Measurements from ENCODE around the gene SMAD4. TPM values are rescaled to one million over a fixed set of nuclear protein-coding genes. Genes with fewer than 3 reads are reported as not detected.

SMAD4 gene
- total RNA-seq, 1 experiment from 2014 or later, result 96.7 TPM

DNA sequence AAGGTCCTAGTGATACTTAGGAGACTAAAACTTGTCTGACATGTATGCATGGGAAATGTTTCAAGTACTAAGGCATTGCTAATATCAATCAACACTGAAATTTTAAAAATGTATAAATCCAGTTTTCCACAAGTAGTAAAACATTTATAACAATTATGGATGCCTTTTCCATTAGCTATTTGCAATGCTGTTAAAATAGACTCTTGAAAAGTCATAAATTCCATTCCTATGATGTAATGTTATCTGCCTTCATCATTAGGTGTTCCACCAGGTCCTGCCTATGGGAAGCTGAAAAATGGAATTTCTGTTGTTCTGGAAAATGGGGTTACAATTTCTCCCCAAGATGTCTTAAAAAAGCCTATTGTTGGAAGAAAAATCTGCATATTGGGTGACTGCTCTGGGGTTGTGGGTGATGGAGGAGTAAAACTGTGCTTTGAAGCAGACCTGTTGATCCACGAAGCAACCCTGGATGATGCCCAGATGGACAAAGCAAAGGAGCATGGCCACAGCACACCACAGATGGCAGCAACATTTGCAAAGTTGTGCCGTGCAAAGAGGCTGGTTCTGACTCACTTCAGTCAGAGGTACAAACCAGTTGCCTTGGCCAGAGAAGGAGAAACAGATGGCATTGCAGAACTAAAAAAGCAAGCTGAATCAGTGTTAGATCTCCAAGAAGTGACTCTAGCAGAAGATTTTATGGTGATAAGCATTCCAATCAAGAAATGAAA, 43.5 kb upstream of the SMAD4 start:
- H3K36me3 Mint-ChIP-seq (ENCODE audit: insufficient read depth, unreplicated experiment), result peaks cover 5% of the 10 kb centered on the region
- BruUV-seq (replicated peaks), result no TSS peak

GRCh38 chr18:50987261-50987660, 42.8 kb upstream of the SMAD4 start:
- Mint-ChIP-seq H3K9me3 (ENCODE audit: low read depth, unreplicated experiment) (no peaks in the 10 kb centered on the region), H3K4me3 (ENCODE audit: low read depth, unreplicated experiment) (no peak overlapping the region), H3K4me1 (ENCODE audit: low read depth, unreplicated experiment) (peaks cover 7% of the 10 kb centered on the region), H3K27ac (ENCODE audit: unreplicated experiment) (no peak overlapping the region), H3K36me3 (ENCODE audit: insufficient read depth, unreplicated experiment) (peaks cover 5% of the 10 kb centered on the region), H3K27me3 (ENCODE audit: unreplicated experiment) (no peaks in the 10 kb centered on the region)
- CTCF ChIA-PET, result no interaction called here
- BruUV-seq (replicated peaks), result no TSS peak
- TF ChIP-seq CTCF (IDR thresholded peaks at IDR 0.05; ENCODE audit: unreplicated experiment), result no peak
- intact Hi-C loops (cut with micrococcal nuclease; ENCODE audit: unreplicated experiment), result no loop called here
- DNase-seq, result no peak

More for the DNA sequence above, 43.5 kb upstream of the SMAD4 start:
- no peak for DNase-seq
- Mint-ChIP-seq H3K4me1 (ENCODE audit: low read depth, unreplicated experiment) (peaks cover 11% of the 10 kb centered on the region), H3K27ac (ENCODE audit: unreplicated experiment) (no peak overlapping the region), H3K4me3 (ENCODE audit: low read depth, unreplicated experiment) (no peak overlapping the region), H3K27me3 (ENCODE audit: unreplicated experiment) (no peaks in the 10 kb centered on the region), H3K9me3 (ENCODE audit: low read depth, unreplicated experiment) (no peaks in the 10 kb centered on the region)
- intact Hi-C loops (cut with micrococcal nuclease; ENCODE audit: unreplicated experiment), result no loop called here
- TF ChIP-seq CTCF (IDR thresholded peaks at IDR 0.05; ENCODE audit: unreplicated experiment), result no peak
- CTCF ChIA-PET, result no interaction called here

DNA sequence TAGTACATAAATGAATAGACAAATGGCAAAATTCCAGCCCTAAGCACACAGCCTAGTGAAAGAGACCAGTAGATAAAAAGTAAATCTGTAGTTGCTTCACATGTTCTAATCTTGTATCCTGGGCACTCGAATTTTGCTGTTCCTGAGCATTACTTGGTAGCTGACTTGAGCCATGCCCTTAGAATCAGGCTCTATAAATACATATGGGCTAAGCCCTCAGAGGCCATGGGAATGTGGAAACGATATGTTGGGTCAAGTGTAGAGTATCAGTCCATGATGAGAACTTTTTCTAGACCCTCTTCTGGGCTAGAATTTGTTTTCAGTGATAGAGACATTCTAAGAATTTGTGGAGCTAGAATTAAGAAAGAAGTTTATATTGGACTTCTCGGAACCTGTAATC, 40.3 kb upstream of the SMAD4 start:
- BruUV-seq (replicated peaks), result no TSS peak
- Mint-ChIP-seq H3K27me3 (ENCODE audit: unreplicated experiment) (no peaks in the 10 kb centered on the region), H3K36me3 (ENCODE audit: insufficient read depth, unreplicated experiment) (peaks cover 5% of the 10 kb centered on the region), H3K9me3 (ENCODE audit: low read depth, unreplicated experiment) (no peaks in the 10 kb centered on the region), H3K4me3 (ENCODE audit: low read depth, unreplicated experiment) (no peak overlapping the region), H3K4me1 (ENCODE audit: low read depth, unreplicated experiment) (peaks cover 7% of the 10 kb centered on the region), H3K27ac (ENCODE audit: unreplicated experiment) (no peak overlapping the region)
- intact Hi-C loops (cut with micrococcal nuclease; ENCODE audit: unreplicated experiment), result no loop called here
- TF ChIP-seq CTCF (IDR thresholded peaks at IDR 0.05; ENCODE audit: unreplicated experiment), result no peak
- CTCF ChIA-PET, result interaction anchor here (0.5 kb wide), 1 partner anchor 1833 kb away, joined by 5 read pairs; no protein-coding TSS in a partner anchor
- DNase-seq, result no peak

- intact Hi-C loops (cut with micrococcal nuclease; ENCODE audit: unreplicated experiment), result no loop called here
- no peaks in the 10 kb centered on the region for H3K27me3 Mint-ChIP-seq (ENCODE audit: unreplicated experiment)
- CTCF ChIA-PET, result no interaction called here
- H3K4me3 Mint-ChIP-seq (ENCODE audit: low read depth, unreplicated experiment), result no peak overlapping the region
- peaks cover 2% of the 10 kb centered on the region for H3K36me3 Mint-ChIP-seq (ENCODE audit: insufficient read depth, unreplicated experiment)
- H3K9me3 Mint-ChIP-seq (ENCODE audit: low read depth, unreplicated experiment), result no peaks in the 10 kb centered on the region
- no peak for TF ChIP-seq CTCF (IDR thresholded peaks at IDR 0.05; ENCODE audit: unreplicated experiment)
- no TSS peak for BruUV-seq (replicated peaks)
- no peaks in the 10 kb centered on the region for H3K4me1 Mint-ChIP-seq (ENCODE audit: low read depth, unreplicated experiment)
- no peak overlapping the region for H3K27ac Mint-ChIP-seq (ENCODE audit: unreplicated experiment)
- no peak for DNase-seq
These were observed 37.7 kb upstream of the SMAD4 start for GRCh38 chr18:50992351-50992762.
